ENCODE data around the gene CENPA.
"Not testable (repeated sequence)": the region's sequence is repeated elsewhere in the genome, so short reads cannot be mapped to it uniquely, and the experiment has no call there.

Gene CENPA

DNA sequence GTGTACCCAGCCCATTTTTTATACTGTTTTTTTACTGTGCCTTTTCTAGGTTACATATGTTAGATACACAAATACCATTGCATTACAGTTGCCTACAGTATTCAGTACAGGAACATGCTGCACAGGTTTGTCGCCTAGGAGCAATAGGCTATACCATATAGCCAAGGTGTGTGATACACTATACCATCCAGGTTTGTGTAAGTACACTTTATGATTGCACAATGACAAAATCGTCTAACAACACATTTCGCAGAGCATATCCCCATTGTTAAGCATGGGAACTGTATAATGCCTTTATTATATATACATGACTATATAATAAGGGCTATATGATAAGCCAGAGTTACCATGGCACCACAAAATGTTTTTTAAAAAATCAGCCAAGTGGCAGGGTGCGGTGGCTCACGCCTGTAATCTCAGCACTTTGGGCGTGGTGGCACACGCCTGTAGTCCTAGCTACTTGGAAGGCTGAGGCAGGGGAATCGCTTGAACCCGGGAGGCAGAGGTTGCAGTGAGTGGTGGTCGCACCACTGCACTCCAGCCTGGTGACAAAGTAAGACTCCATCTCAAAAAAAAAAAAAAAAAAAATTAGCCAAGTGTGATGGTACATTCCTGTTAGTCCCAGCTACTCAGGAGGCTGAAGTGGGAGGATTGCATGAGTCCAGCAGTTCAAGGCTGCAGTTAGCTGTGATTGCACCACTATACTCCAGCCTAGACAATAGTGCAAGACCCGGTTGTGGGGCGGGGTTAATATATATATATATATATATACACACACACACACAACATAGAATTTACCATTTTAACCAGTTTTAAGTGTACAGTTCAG, 2.8 kb upstream of the CENPA start:
- DNase-seq (ENCODE audit: extremely low spot score) = no peak
- POLR2A ChIA-PET = no interaction called here
- CTCF ChIA-PET = no interaction called here
- TF ChIP-seq BHLHE40 (IDR thresholded peaks at IDR 0.05; ENCODE audit: borderline replicate concordance) = no peak
- no peak for TF ChIP-seq SP1 (IDR thresholded peaks at IDR 0.05)
- TF ChIP-seq NFRKB (IDR thresholded peaks at IDR 0.05) = no peak

- DNase-seq (ENCODE audit: extremely low spot score) = no peak
- ChIA-PET CTCF (interaction anchor here (0.7 kb wide), 1 partner anchor 649 kb away, joined by 3 read pairs; no protein-coding TSS in a partner anchor), POLR2A (no interaction called here)
- no peak for TF ChIP-seq PKNOX1 (IDR thresholded peaks at IDR 0.05)
- no peak for TF ChIP-seq FOXA1 (IDR thresholded peaks at IDR 0.05)
- no peak for TF ChIP-seq FOXK2 (IDR thresholded peaks at IDR 0.05)
- TF ChIP-seq SUZ12 (IDR thresholded peaks at IDR 0.05) = no peak
- no peak for TF ChIP-seq BHLHE40 (IDR thresholded peaks at IDR 0.05; ENCODE audit: borderline replicate concordance)
- TF ChIP-seq ELF4 (IDR thresholded peaks at IDR 0.05) = no peak
- no peak for TF ChIP-seq NFRKB (IDR thresholded peaks at IDR 0.05)
- TF ChIP-seq SP1 (IDR thresholded peaks at IDR 0.05) = no peak
These were observed 1.2 kb upstream of the CENPA start for GRCh38 chr2:26784570-26785234.

DNA sequence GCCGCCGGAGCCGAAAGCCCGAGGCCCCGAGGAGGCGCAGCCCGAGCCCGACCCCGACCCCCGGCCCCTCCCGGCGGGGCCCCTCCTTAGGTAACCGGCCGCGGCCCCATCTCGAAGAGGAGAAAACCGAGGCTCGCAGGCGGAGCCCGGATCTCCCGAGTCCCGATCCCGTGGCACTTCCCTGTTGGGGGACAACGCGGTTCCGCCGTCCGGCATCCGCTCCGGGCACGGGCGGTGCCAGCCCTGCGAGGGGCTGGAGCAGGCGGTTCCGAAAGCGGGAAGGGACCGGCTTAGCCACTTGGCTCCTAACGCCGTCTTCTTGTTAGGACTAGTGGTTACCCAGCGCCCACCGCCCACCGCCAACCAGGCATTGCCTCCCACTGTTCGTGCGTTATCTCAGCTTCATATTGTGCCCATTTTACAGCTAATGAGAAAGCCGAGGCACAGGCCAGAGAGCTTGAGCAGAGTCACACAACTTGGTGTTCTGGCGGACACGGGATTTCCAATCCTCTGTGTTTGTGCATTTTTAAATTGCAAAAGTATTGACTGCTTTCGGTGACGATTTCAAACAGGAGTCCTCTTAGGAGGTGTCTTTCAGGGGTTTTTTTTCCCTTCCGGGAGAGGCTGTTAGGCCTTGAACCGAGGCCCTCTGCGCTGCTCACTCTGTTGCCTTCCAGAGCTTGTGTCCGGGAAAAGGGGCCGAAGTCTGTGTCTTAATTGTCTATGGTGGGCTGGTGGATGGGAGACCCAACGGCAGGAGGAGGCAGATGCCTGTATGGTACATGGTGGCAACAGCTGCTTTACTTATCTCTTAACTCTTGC, 562 bp downstream of the CENPA start:
- no peak for DNase-seq (ENCODE audit: extremely low spot score)
- ChIA-PET POLR2A (interaction anchor here (0.7 to 1.9 kb wide), 3 partner anchors 12 to 17 kb away, joined by 3 to 8 read pairs (median 5); no protein-coding TSS in a partner anchor), CTCF (no interaction called here)
- TF ChIP-seq FOXM1 (IDR thresholded peaks at IDR 0.05; ENCODE audit: borderline replicate concordance) = no peak
- TF ChIP-seq HDGF (IDR thresholded peaks at IDR 0.05; ENCODE audit: borderline replicate concordance) = no peak
- no peak for TF ChIP-seq CTBP1 (IDR thresholded peaks at IDR 0.05; ENCODE audit: borderline replicate concordance)
- TF ChIP-seq L3MBTL2 (conservative IDR thresholded peaks at IDR 0.05) = peak; percentile 6; the same call in 1 of the 2 replicates
- no peak for TF ChIP-seq FOXK2 (IDR thresholded peaks at IDR 0.05)
- no peak for TF ChIP-seq FOXA1 (IDR thresholded peaks at IDR 0.05)

GRCh38 chr2:26792720-26793119, 6.9 kb downstream of the CENPA start:
- POLR2A ChIA-PET = no interaction called here
- CTCF ChIA-PET = interaction anchor here (0.6 kb wide), 1 partner anchor 224 kb away, joined by 11 read pairs; no protein-coding TSS in a partner anchor

GRCh38 chr2:26793518-26793917, 7.7 kb downstream of the CENPA start:
- TF ChIP-seq SUZ12 (IDR thresholded peaks at IDR 0.05) = no peak
- no peak for TF ChIP-seq ELF4 (IDR thresholded peaks at IDR 0.05)
- TF ChIP-seq FOXK2 (IDR thresholded peaks at IDR 0.05) = no peak
- no peak for TF ChIP-seq PKNOX1 (IDR thresholded peaks at IDR 0.05)
- TF ChIP-seq FOXM1 (IDR thresholded peaks at IDR 0.05; ENCODE audit: borderline replicate concordance) = no peak
- no peak for TF ChIP-seq LEF1 (IDR thresholded peaks at IDR 0.05; ENCODE audit: borderline replicate concordance)
- TF ChIP-seq HDGF (IDR thresholded peaks at IDR 0.05; ENCODE audit: borderline replicate concordance) = no peak
- TF ChIP-seq CTBP1 (IDR thresholded peaks at IDR 0.05; ENCODE audit: borderline replicate concordance) = no peak
- TF ChIP-seq SP1 (IDR thresholded peaks at IDR 0.05) = no peak
- no peak for TF ChIP-seq BHLHE40 (IDR thresholded peaks at IDR 0.05; ENCODE audit: borderline replicate concordance)
- TF ChIP-seq ZNF384 (IDR thresholded peaks at IDR 0.05) = no peak
- no peak for TF ChIP-seq FOXA1 (IDR thresholded peaks at IDR 0.05)
- no peak for TF ChIP-seq ARNT (IDR thresholded peaks at IDR 0.05)
- no peak for TF ChIP-seq NFRKB (IDR thresholded peaks at IDR 0.05)
- TF ChIP-seq TARDBP (IDR thresholded peaks at IDR 0.05) = no peak
- no peak for TF ChIP-seq L3MBTL2 (conservative IDR thresholded peaks at IDR 0.05)
- ChIA-PET CTCF (no interaction called here), POLR2A (no interaction called here)
- DNase-seq (ENCODE audit: extremely low spot score) = no peak

More at GRCh38 chr2:26792720-26793119, 6.9 kb downstream of the CENPA start:
- TF ChIP-seq HDGF (IDR thresholded peaks at IDR 0.05; ENCODE audit: borderline replicate concordance) = no peak
- TF ChIP-seq LEF1 (IDR thresholded peaks at IDR 0.05; ENCODE audit: borderline replicate concordance) = no peak
- TF ChIP-seq ELF4 (IDR thresholded peaks at IDR 0.05) = no peak
- no peak for TF ChIP-seq ARNT (IDR thresholded peaks at IDR 0.05)
- no peak for TF ChIP-seq FOXK2 (IDR thresholded peaks at IDR 0.05)
- TF ChIP-seq ZNF384 (IDR thresholded peaks at IDR 0.05) = no peak
- TF ChIP-seq FOXM1 (IDR thresholded peaks at IDR 0.05; ENCODE audit: borderline replicate concordance) = no peak
- no peak for TF ChIP-seq BHLHE40 (IDR thresholded peaks at IDR 0.05; ENCODE audit: borderline replicate concordance)
- DNase-seq (ENCODE audit: extremely low spot score) = no peak

GRCh38 chr2:26795135-26795534, 9.3 kb downstream of the CENPA start:
- DNase-seq (ENCODE audit: extremely low spot score); POLR2A ChIA-PET; CTCF ChIA-PET: not testable (repeated sequence)
